Parathyroid adenoma (tissue), 2 donors: ENCODE measurements around the gene SMG6.

Source experiments
- H2AFZ ChIP-seq: fragments of 300-600 bp; sonication (generic); one replicate; pipeline ENCODE4 v1.7.0; 2017; ENCODE audit warnings: antibody characterized with exemption, mild to moderate bottlenecking
- H3K27ac ChIP-seq: fragments of 300-600 bp; sonication (generic); one replicate; pipeline ENCODE4 v1.7.0; 2017
- H3K27me3 ChIP-seq: fragments of 300-600 bp; sonication (generic); one replicate; pipeline ENCODE4 v1.7.0; 2017; ENCODE audit warnings: low read length; ENCODE audit not compliant: control insufficient read depth, insufficient read depth
- H3K36me3 ChIP-seq: fragments of 300-600 bp; sonication (generic); one replicate; pipeline ENCODE4 v1.7.0; 2017; ENCODE audit warnings: low read length; ENCODE audit not compliant: control insufficient read depth, insufficient read depth
- H3K4me1 ChIP-seq: fragments of 300-600 bp; sonication (generic); one replicate; pipeline ENCODE4 v1.7.0; 2017; ENCODE audit warnings: control low read depth
- H3K4me2 ChIP-seq: fragments of 300-600 bp; sonication (generic); one replicate; pipeline ENCODE4 v1.7.0; 2017; ENCODE audit warnings: low read length
- H3K4me3 ChIP-seq: fragments of 300-600 bp; sonication (generic); one replicate; pipeline ENCODE4 v1.7.0; 2017; ENCODE audit warnings: low read depth, low read length
- H3K79me2 ChIP-seq: fragments of 300-600 bp; sonication (generic); one replicate; pipeline ENCODE4 v1.7.0; 2017; ENCODE audit warnings: control low read depth
- H3K9ac ChIP-seq: fragments of 300-600 bp; sonication (generic); one replicate; pipeline ENCODE4 v1.7.0; 2017; ENCODE audit warnings: mild to moderate bottlenecking
- H3K9me3 ChIP-seq: fragments of 300-600 bp; sonication (generic); one replicate; pipeline ENCODE4 v1.7.0; 2017; ENCODE audit warnings: low read length; ENCODE audit not compliant: control insufficient read depth
- TF ChIP-seq, protein P1 (sequence below): fragments of 300-600 bp; sonication (generic); IDR thresholded peaks from one replicate; pipeline ENCODE4 v1.7.0; 2017; ENCODE audit warnings: antibody characterized with exemption, mild to moderate bottlenecking
- donor health status: primary hyperparathyroidism.

The SMG6 gene

GRCh38 chr17:2222301-2222700 lies 81.3 kb downstream of the SMG6 start:
- Histone ChIP-seq H3K36me3 (no peaks in the 10 kb centered on the region), H3K9me3 (no peaks in the 10 kb centered on the region), H3K4me1 (peaks cover 12% of the 10 kb centered on the region), H3K79me2 (peaks cover 3% of the 10 kb centered on the region), H3K9ac (no peak overlapping the region), H3K27ac (no peak overlapping the region), H3K27me3 (no peaks in the 10 kb centered on the region), H2AFZ (no peak overlapping the region), H3K4me3 (no peak overlapping the region), H3K4me2 (no peak overlapping the region)
- TF ChIP-seq, protein P1, sequence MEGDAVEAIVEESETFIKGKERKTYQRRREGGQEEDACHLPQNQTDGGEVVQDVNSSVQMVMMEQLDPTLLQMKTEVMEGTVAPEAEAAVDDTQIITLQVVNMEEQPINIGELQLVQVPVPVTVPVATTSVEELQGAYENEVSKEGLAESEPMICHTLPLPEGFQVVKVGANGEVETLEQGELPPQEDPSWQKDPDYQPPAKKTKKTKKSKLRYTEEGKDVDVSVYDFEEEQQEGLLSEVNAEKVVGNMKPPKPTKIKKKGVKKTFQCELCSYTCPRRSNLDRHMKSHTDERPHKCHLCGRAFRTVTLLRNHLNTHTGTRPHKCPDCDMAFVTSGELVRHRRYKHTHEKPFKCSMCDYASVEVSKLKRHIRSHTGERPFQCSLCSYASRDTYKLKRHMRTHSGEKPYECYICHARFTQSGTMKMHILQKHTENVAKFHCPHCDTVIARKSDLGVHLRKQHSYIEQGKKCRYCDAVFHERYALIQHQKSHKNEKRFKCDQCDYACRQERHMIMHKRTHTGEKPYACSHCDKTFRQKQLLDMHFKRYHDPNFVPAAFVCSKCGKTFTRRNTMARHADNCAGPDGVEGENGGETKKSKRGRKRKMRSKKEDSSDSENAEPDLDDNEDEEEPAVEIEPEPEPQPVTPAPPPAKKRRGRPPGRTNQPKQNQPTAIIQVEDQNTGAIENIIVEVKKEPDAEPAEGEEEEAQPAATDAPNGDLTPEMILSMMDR: no peak

DNA sequence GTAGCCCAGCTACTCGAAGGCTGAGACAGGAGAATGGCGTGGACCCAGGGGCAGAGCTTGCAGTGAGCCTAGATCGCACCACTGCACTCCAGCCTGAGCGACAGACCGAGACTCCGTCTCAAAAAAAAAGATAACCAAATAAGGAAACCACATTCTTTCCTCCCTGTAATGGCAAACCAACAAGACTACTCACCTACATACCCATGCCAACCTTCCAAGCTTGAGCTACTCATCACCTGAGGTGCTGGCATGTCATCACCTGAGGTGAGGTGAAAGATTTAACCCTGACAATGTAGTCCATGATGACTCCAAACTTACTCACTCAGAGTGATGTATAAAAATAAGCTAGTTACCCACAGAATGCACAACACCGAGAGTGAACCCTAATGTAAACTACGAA lies 85.2 kb downstream of the SMG6 start:
- no peaks in the 10 kb centered on the region for H3K27me3 ChIP-seq
- no peak overlapping the region for H3K4me3 ChIP-seq
- H3K4me2 ChIP-seq: no peak overlapping the region
- H2AFZ ChIP-seq: no peak overlapping the region
- TF ChIP-seq, protein P1: no peak
- H3K4me1 ChIP-seq: peaks cover 7% of the 10 kb centered on the region
- H3K79me2 ChIP-seq: peaks cover 5% of the 10 kb centered on the region
- no peak overlapping the region for H3K27ac ChIP-seq
- no peaks in the 10 kb centered on the region for H3K9me3 ChIP-seq
- H3K9ac ChIP-seq: no peak overlapping the region
- no peaks in the 10 kb centered on the region for H3K36me3 ChIP-seq

- no peak overlapping the region for H3K4me3 ChIP-seq
- H3K9me3 ChIP-seq: no peaks in the 10 kb centered on the region
- H3K27ac ChIP-seq: peak overlapping the region; percentile 50
- no peak overlapping the region for H3K4me2 ChIP-seq
- no peaks in the 10 kb centered on the region for H3K4me1 ChIP-seq
- no peaks in the 10 kb centered on the region for H3K36me3 ChIP-seq
- H3K79me2 ChIP-seq: peaks cover 5% of the 10 kb centered on the region
- no peaks in the 10 kb centered on the region for H3K27me3 ChIP-seq
- no peak overlapping the region for H3K9ac ChIP-seq
- TF ChIP-seq, protein P1: no peak
- no peak overlapping the region for H2AFZ ChIP-seq
Measured at GRCh38 chr17:2215616-2216364, 87.8 kb downstream of the SMG6 start.

- H3K4me2 ChIP-seq: no peak overlapping the region
- H3K27me3 ChIP-seq: no peaks in the 10 kb centered on the region
- no peaks in the 10 kb centered on the region for H3K9me3 ChIP-seq
- peak overlapping the region; percentile 34 for H3K27ac ChIP-seq
- H3K9ac ChIP-seq: no peak overlapping the region
- TF ChIP-seq, protein P1: no peak
- peaks cover 5% of the 10 kb centered on the region for H3K79me2 ChIP-seq
- no peaks in the 10 kb centered on the region for H3K4me1 ChIP-seq
- no peak overlapping the region for H3K4me3 ChIP-seq
- no peak overlapping the region for H2AFZ ChIP-seq
- H3K36me3 ChIP-seq: no peaks in the 10 kb centered on the region
Measured at GRCh38 chr17:2214929-2215615, 88.5 kb downstream of the SMG6 start.
